Measurements from ENCODE around the gene NDUFA7.

DNA sequence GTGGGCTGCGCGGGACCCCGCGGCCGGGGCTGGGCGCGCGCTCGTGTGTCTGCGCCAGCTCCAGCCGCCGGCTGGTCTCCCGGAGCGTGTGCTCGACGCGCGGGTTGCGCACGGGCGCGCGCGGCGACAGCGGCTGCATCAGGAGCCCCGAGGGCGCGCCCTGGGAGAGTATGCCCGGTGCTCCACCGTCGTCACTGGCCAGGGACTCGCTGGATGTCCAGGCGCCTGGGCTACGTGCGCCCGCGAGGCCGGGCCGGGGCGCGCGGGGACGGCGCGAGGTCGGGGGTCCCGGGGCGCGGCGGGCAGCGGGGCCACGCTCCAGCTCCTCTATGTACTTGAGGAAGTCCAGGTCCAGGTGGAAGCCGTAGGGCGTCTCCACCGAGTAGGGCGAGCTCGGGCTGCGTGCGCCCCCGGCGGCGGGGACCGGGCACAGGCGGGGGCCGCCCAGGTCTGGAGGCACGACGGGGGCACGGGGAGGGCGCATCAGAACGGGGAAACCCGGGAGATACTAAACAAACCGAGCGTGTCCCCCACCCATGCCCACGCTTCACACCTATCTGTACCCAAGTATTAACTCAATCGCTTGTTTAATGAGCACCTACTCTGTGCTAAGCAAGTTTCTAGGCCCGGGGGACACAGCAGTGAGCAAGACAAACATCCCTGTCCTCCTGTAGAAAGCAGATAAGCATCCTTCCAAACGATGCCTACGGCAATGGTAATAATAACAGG lies 14.3 kb upstream of the NDUFA7 start:
- TF ChIP-seq, protein P1, sequence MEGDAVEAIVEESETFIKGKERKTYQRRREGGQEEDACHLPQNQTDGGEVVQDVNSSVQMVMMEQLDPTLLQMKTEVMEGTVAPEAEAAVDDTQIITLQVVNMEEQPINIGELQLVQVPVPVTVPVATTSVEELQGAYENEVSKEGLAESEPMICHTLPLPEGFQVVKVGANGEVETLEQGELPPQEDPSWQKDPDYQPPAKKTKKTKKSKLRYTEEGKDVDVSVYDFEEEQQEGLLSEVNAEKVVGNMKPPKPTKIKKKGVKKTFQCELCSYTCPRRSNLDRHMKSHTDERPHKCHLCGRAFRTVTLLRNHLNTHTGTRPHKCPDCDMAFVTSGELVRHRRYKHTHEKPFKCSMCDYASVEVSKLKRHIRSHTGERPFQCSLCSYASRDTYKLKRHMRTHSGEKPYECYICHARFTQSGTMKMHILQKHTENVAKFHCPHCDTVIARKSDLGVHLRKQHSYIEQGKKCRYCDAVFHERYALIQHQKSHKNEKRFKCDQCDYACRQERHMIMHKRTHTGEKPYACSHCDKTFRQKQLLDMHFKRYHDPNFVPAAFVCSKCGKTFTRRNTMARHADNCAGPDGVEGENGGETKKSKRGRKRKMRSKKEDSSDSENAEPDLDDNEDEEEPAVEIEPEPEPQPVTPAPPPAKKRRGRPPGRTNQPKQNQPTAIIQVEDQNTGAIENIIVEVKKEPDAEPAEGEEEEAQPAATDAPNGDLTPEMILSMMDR (IDR thresholded peaks at IDR 0.05 in 4 of 5, conservative IDR thresholded peaks at IDR 0.05 in 1 of 5) = no peak
- TF ChIP-seq POLR2A (IDR thresholded peaks at IDR 0.05) = no peak

Data from gastrocnemius medialis (tissue), 4 donors.